ENCODE results near the gene VSX2.

The VSX2 gene

GRCh38 chr14:74248017-74248416 lies 8.8 kb downstream of the VSX2 start:
- H3K4me1 ChIP-seq (ENCODE audit: control insufficient read depth, low read length), result peaks cover 8% of the 10 kb centered on the region
- H3F3A ChIP-seq (ENCODE audit: control insufficient read depth, insufficient read depth), result no peaks in the 10 kb centered on the region
- TF ChIP-seq EZH2phosphoT487 (IDR thresholded peaks at IDR 0.05; ENCODE audit: borderline replicate concordance, low read length), result no peak
- TF ChIP-seq CTCF (IDR thresholded peaks at IDR 0.05; ENCODE audit: low read depth, low read length, poor library complexity, severe bottlenecking), result no peak
- peaks cover 26% of the 10 kb centered on the region for H3K27me3 ChIP-seq (ENCODE audit: control insufficient read depth, low read length)
- H3K27ac ChIP-seq (ENCODE audit: low read depth, low read length), result no peak overlapping the region
- no peaks in the 10 kb centered on the region for H3K9me2 ChIP-seq (replicated peaks; ENCODE audit: control insufficient read depth, low read length)
- H4K20me1 ChIP-seq (ENCODE audit: control insufficient read depth, insufficient read depth, low read depth, low read length), result no peaks in the 10 kb centered on the region; the same call in 1 of the 2 replicates
- H3K9me3 ChIP-seq (ENCODE audit: control insufficient read depth, insufficient read depth, low read length), result no peaks in the 10 kb centered on the region
- H3K4me2 ChIP-seq (ENCODE audit: low read length), result no peak overlapping the region
- H3K79me2 ChIP-seq (ENCODE audit: control insufficient read depth, low read length), result no peaks in the 10 kb centered on the region
- H3K4me3 ChIP-seq (ENCODE audit: low read length), result no peak overlapping the region
- no peaks in the 10 kb centered on the region for H3K36me3 ChIP-seq (ENCODE audit: control insufficient read depth, low read length)

- Histone ChIP-seq H3K4me3 (ENCODE audit: low read length) (no peak overlapping the region), H3K27ac (ENCODE audit: low read depth, low read length) (no peak overlapping the region), H4K20me1 (ENCODE audit: control insufficient read depth, insufficient read depth, low read depth, low read length) (no peaks in the 10 kb centered on the region), H3K9me3 (ENCODE audit: control insufficient read depth, insufficient read depth, low read length) (no peaks in the 10 kb centered on the region), H3F3A (ENCODE audit: control insufficient read depth, insufficient read depth) (no peaks in the 10 kb centered on the region), H3K9me2 (replicated peaks; ENCODE audit: control insufficient read depth, low read length) (no peaks in the 10 kb centered on the region), H3K4me2 (ENCODE audit: low read length) (no peak overlapping the region), H3K4me1 (ENCODE audit: control insufficient read depth, low read length) (peaks cover 8% of the 10 kb centered on the region), H3K36me3 (ENCODE audit: control insufficient read depth, low read length) (no peaks in the 10 kb centered on the region), H3K27me3 (ENCODE audit: control insufficient read depth, low read length) (peaks cover 13% of the 10 kb centered on the region; the same call in 1 of the 2 replicates), H3K79me2 (ENCODE audit: control insufficient read depth, low read length) (no peaks in the 10 kb centered on the region)
- no peak for TF ChIP-seq EZH2phosphoT487 (IDR thresholded peaks at IDR 0.05; ENCODE audit: borderline replicate concordance, low read length)
- TF ChIP-seq CTCF (IDR thresholded peaks at IDR 0.05; ENCODE audit: low read depth, low read length, poor library complexity, severe bottlenecking), result no peak
These were observed 10.5 kb downstream of the VSX2 start for GRCh38 chr14:74249433-74250375.

- Histone ChIP-seq H3K9me3 (ENCODE audit: control insufficient read depth, insufficient read depth, low read length) (no peaks in the 10 kb centered on the region), H3K27me3 (ENCODE audit: control insufficient read depth, low read length) (peaks cover 22% of the 10 kb centered on the region), H3K79me2 (ENCODE audit: control insufficient read depth, low read length) (no peaks in the 10 kb centered on the region), H3K4me1 (ENCODE audit: control insufficient read depth, low read length) (peaks cover 18% of the 10 kb centered on the region), H3K4me3 (ENCODE audit: low read length) (no peak overlapping the region), H3K27ac (ENCODE audit: low read depth, low read length) (no peak overlapping the region), H3K4me2 (ENCODE audit: low read length) (no peak overlapping the region), H4K20me1 (ENCODE audit: control insufficient read depth, insufficient read depth, low read depth, low read length) (no peaks in the 10 kb centered on the region), H3F3A (ENCODE audit: control insufficient read depth, insufficient read depth) (no peaks in the 10 kb centered on the region), H3K9me2 (replicated peaks; ENCODE audit: control insufficient read depth, low read length) (no peaks in the 10 kb centered on the region), H3K36me3 (ENCODE audit: control insufficient read depth, low read length) (no peaks in the 10 kb centered on the region)
- TF ChIP-seq CTCF (IDR thresholded peaks at IDR 0.05; ENCODE audit: low read depth, low read length, poor library complexity, severe bottlenecking) (no peak), EZH2phosphoT487 (IDR thresholded peaks at IDR 0.05; ENCODE audit: borderline replicate concordance, low read length) (no peak)
These were observed 16.0 kb downstream of the VSX2 start for GRCh38 chr14:74255281-74255680.
